Activated CD4-positive, alpha-beta T cell treated with anti-CD3 and anti-CD28 coated beads, Interleukin-2, amount 10 ng/mL, durations not matched to agents 7 days and 5 days (primary cell): ENCODE measurements around the gene CDK2. TPM values are rescaled to one million over a fixed set of nuclear protein-coding genes. Genes with fewer than 3 reads are reported as not detected.

Experiments used
- CTCF ChIA-PET: fragments of 350-600 bp; sonication (Branson Sonifier 250); formaldehyde crosslinking; loops from one replicate; lab custom pipeline; 2021; ENCODE audit warnings: antibody characterized with exemption; lab: Charles Lee
- POLR2A ChIA-PET: fragments of 350-600 bp; sonication (Branson Sonifier 250); formaldehyde crosslinking; loops from one replicate; lab custom pipeline; 2021; ENCODE audit warnings: antibody characterized with exemption; lab: Charles Lee
- DNase-seq: peaks from one replicate; pipeline ENCODE4 v3.0.0-alpha.2; 2020
- H3K27ac Mint-ChIP-seq: one replicate; pipeline ENCODE4 v1.8.0; 2021; ENCODE audit warnings: mild to moderate bottlenecking, moderate library complexity, mixed read lengths
- H3K27me3 Mint-ChIP-seq: one replicate; pipeline ENCODE4 v1.8.0; 2021; ENCODE audit warnings: mixed read lengths
- H3K36me3 Mint-ChIP-seq: one replicate; pipeline ENCODE4 v1.8.0; 2021; ENCODE audit warnings: low read depth, mixed read lengths
- H3K4me1 Mint-ChIP-seq: one replicate; pipeline ENCODE4 v1.8.0; 2021; ENCODE audit warnings: mixed read lengths
- H3K4me3 Mint-ChIP-seq: one replicate; pipeline ENCODE4 v1.8.0; 2021; ENCODE audit warnings: mild to moderate bottlenecking, moderate library complexity, mixed read lengths
- H3K9me3 Mint-ChIP-seq: one replicate; pipeline ENCODE4 v1.8.0; 2021; ENCODE audit warnings: mixed read lengths
- total RNA-seq, 2 experiments: library from RNA; stranded (reverse); gene quantifications; one replicate each; pipeline ENCODE4 v1.2.3, GENCODE V29; 2021

The CDK2 gene
- total RNA-seq, 2 experiments from 2014 or later = 96.6 to 106 TPM

DNA sequence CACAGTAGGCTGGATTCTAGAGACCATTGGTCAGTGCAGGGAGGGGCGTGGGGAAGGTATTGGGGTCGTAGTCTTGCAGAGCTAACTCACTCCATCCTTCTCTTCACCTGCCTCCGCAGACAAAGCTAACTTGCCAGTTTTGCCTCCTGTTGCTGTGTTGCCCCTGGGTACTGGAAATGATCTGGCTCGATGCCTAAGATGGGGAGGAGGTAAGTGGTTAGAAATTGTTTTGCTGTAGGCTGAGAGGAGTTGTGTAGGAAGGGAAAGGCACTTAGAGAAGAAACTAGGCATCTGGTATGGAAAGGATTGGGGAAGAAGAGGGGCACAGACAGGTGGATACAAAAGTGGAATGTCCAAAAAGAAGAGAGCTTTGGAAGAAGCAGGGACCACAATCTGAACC is 24.6 kb upstream of the CDK2 start:
- Mint-ChIP-seq H3K27ac (no peak overlapping the region), H3K27me3 (no peaks in the 10 kb centered on the region), H3K4me1 (peaks cover 67% of the 10 kb centered on the region), H3K4me3 (no peak overlapping the region), H3K36me3 (peaks cover 92% of the 10 kb centered on the region), H3K9me3 (no peaks in the 10 kb centered on the region)
- POLR2A ChIA-PET = no interaction called here
- DNase-seq = no peak
- CTCF ChIA-PET = interaction anchor here (0.8 to 7.0 kb wide), 3 partner anchors 9 to 55 kb away, joined by 3 to 45 read pairs (median 5); partner anchors contain the start of genes PYM1 and SUOX

DNA sequence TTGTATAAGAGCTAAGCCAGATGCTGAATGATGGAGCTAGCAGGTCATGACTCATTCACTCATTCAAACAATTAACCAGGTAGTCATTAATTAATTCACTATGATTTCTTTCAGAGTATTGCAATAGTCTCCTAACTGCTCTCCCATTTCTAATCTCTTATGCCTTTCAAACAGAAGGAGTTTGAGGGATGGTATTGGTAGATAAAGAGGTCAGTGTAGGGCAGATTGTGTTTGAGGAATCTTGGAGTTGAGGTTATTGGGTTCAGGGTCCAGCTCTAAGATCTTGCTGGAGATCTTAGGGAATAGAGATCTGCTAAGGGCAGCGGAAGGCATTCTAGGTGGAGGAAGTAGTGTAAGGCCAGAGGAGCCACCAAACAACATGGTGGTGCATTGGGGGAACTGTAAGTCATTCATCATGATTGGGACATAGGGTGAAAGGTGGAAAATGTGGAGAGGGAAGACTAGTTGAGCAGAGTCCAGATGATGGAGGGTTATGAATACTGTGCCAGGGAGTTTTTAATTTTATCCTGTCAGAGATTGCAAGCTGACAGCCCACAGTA is 24.0 kb upstream of the CDK2 start:
- Mint-ChIP-seq H3K9me3 (no peaks in the 10 kb centered on the region), H3K27ac (peak overlapping the region; percentile 7), H3K4me3 (no peak overlapping the region), H3K36me3 (peaks cover 91% of the 10 kb centered on the region), H3K27me3 (no peaks in the 10 kb centered on the region), H3K4me1 (peaks cover 63% of the 10 kb centered on the region)
- DNase-seq = no peak
- ChIA-PET CTCF (interaction anchor here (0.6 to 7.0 kb wide), 4 partner anchors 9 to 140 kb away, joined by 3 to 45 read pairs (median 4); partner anchors contain the start of genes PYM1 and SUOX), POLR2A (no interaction called here)

DNA sequence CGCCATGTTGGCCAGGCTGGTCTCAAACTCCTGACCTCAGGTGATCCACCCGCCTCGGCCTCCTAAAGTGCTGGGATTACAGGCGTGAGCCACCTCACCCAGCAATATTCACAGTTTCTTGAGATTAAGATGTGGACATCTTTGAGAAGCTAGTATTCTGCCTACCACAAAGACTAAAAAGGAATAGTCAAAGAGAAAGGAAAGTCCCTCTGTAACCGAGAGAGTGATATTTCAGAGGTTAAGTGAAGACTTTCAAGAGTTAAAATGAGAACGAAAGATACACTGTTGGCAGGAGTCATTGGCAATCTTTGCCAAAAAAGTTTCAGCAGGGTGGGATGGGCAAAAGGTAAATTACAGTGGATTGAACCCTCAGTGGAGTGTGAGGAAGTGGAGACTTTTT is 20.1 kb upstream of the CDK2 start:
- CTCF ChIA-PET = interaction anchor here (0.6 to 2.3 kb wide), 3 partner anchors 14 to 338 kb away, joined by 3 to 7 read pairs (median 4); no protein-coding TSS in a partner anchor
- POLR2A ChIA-PET = no interaction called here
- Mint-ChIP-seq H3K36me3 (peaks cover 71% of the 10 kb centered on the region), H3K9me3 (no peaks in the 10 kb centered on the region), H3K27ac (peak overlapping the region; percentile 15), H3K27me3 (no peaks in the 10 kb centered on the region), H3K4me3 (no peak overlapping the region), H3K4me1 (peaks cover 31% of the 10 kb centered on the region)
- no peak for DNase-seq

DNA sequence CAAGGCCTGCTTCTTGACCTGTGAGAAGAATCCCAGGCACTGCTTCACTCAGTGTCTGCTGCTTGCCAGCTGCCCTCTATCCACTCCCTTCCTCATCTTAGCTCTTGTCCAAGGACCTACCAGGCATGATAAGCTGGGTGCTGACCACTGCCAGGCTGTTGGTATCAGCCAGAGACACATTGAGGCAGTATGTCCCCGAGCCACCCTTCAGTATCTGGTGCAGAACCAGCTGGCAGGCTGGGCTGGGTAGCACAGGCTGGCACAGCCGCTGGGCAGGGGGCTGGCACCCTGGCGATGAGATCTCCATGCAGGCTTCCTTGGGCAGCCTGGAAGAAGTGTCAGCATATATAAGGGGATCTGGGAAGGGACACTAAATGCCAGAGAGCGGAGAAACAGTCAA is 11.3 kb upstream of the CDK2 start:
- POLR2A ChIA-PET = no interaction called here
- H3K4me1 Mint-ChIP-seq = peaks cover 7% of the 10 kb centered on the region
- no peak overlapping the region for H3K4me3 Mint-ChIP-seq
- CTCF ChIA-PET = interaction anchor here (1.0 to 2.3 kb wide), 5 partner anchors 12 to 135 kb away, joined by 3 to 6 read pairs (median 4); partner anchors contain the start of gene DNAJC14
- peaks cover 44% of the 10 kb centered on the region for H3K36me3 Mint-ChIP-seq
- H3K27ac Mint-ChIP-seq = peak overlapping the region; percentile 10
- no peaks in the 10 kb centered on the region for H3K9me3 Mint-ChIP-seq
- H3K27me3 Mint-ChIP-seq = no peaks in the 10 kb centered on the region
- no peak for DNase-seq

DNA sequence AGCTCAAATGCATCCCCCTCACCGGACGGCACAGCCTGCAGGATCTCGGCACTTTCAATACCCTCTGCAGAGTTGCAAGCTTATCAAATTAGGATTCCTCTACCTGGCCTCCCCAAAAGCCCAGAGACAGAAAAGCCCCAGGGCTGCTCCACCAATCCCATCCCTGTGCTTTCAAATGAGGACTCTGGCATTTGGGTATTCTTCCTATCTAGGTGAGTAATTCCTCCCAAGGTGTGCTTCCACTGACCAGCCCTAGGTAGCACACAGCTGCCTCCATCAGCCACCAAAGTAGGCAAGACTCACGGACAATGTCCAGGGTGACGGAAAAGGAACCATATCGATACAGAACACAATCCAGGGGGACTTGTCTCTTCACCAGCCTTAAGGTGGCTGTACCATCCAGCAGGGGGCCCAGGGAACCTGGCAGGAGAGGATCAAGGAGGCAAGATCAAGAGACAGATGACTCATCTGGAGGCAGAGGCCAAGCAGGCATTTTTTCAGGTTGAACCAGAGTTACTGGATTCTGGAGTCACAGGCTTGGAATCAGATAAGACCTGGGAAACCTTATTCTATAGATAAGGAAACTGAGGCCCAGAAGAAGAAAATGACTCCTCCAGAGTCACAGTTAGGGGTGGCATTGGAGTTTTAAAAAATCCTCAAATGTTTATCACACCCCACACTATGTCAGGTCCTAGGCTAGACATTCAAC is 10.7 kb upstream of the CDK2 start:
- Mint-ChIP-seq H3K36me3 (peaks cover 44% of the 10 kb centered on the region), H3K4me1 (peaks cover 7% of the 10 kb centered on the region), H3K27me3 (no peaks in the 10 kb centered on the region), H3K9me3 (no peaks in the 10 kb centered on the region), H3K27ac (peak overlapping the region; percentile 51), H3K4me3 (no peak overlapping the region)
- ChIA-PET POLR2A (no interaction called here), CTCF (interaction anchor here (0.7 to 2.3 kb wide), 7 partner anchors 12 to 135 kb away, joined by 3 to 6 read pairs (median 3); partner anchors contain the start of genes DNAJC14 and RAB5B)
- DNase-seq = peak; percentile 68

DNA sequence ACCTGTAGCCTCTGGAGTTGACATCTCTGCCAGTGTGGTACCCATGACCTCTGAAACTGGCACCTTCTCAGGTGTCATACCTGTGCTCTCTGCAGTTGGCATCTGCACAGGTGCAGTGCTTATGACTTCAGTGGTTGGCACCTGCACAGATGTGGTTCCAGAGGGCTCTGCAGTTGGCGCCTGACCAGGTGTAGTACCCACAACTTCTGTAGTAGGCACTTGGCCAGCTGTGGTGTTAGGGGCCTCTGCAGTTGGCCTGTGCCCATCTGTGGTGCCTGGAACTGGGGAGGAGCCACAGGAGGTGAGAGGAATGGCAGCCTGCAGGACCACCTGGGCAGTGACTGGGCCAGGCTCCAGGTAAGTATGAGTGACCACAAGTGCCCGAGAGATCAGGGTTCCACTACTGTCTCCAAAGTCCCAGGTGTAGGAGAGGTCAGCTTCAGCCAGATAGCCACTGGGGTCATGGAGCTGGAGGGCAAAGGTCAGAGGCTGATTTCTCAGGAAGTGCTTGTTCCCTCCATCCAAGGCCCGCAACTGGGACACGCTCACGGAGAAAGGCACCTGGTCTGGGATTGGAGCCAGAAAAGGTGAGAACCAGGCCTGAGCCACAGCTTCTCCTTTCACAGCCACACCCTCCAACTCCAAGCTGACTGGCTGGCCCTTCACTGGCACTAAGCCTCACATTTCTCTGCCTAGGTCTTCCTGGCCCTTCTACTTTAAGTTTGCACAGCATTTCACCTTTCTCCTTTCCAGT is 9.3 kb upstream of the CDK2 start:
- CTCF ChIA-PET = interaction anchor here (0.6 to 2.1 kb wide), 6 partner anchors 16 to 218 kb away, joined by 3 to 7 read pairs (median 4); partner anchors contain the start of gene RAB5B
- H3K27ac Mint-ChIP-seq = no peak overlapping the region
- H3K36me3 Mint-ChIP-seq = peaks cover 30% of the 10 kb centered on the region
- POLR2A ChIA-PET = no interaction called here
- no peak for DNase-seq
- H3K27me3 Mint-ChIP-seq = no peaks in the 10 kb centered on the region
- no peak overlapping the region for H3K4me3 Mint-ChIP-seq
- no peaks in the 10 kb centered on the region for H3K9me3 Mint-ChIP-seq
- peaks cover 7% of the 10 kb centered on the region for H3K4me1 Mint-ChIP-seq

DNA sequence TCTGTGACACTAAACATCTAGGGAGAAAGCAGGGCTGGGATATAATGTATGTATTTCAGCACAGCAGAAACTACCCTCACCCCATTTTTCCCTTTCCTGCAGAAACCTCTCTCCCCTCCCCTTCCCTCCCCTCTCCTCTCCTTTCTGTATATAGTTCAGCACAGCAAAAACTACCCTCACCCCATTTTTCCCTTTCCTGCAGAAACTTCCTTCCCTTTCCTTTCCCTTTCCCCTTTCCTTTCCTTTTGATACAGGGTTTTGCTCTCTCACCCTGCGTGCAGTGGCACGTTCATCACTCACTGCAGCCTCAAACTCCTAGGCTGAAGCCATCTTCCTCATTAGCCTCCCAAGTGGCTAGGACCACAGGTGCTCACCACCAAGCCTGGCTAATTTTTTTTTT is 2.9 kb upstream of the CDK2 start:
- H3K27me3 Mint-ChIP-seq = no peaks in the 10 kb centered on the region
- no peaks in the 10 kb centered on the region for H3K9me3 Mint-ChIP-seq
- ChIA-PET CTCF (no interaction called here), POLR2A (no interaction called here)
- no peak overlapping the region for H3K27ac Mint-ChIP-seq
- H3K4me1 Mint-ChIP-seq = peaks cover 27% of the 10 kb centered on the region
- no peak for DNase-seq
- H3K4me3 Mint-ChIP-seq = no peak overlapping the region
- H3K36me3 Mint-ChIP-seq = peaks cover 12% of the 10 kb centered on the region

DNA sequence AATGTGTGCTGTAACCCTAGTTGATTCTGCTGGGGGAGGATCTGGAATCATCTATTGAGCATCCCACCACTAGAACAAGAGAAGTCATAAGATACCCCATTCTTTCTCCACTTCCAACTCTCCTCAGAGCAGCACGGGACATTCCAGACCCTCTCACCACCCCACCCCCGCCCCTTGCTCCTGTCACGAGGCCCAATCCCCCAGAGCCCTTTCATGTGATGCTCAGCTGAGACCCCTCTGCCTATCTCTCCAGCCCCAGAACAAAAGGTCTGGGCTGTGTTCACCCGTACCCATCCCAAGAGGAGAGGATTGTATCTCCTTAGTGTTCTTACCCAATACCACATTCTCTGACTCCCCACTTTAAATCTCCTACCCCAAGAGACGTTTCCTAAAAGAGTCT is 1.4 kb upstream of the CDK2 start:
- H3K4me3 Mint-ChIP-seq = peak overlapping the region; percentile 5
- CTCF ChIA-PET = interaction anchor here (0.7 kb wide), 1 partner anchor 213 kb away, joined by 3 read pairs; no protein-coding TSS in a partner anchor
- H3K9me3 Mint-ChIP-seq = no peaks in the 10 kb centered on the region
- peaks cover 17% of the 10 kb centered on the region for H3K36me3 Mint-ChIP-seq
- H3K27me3 Mint-ChIP-seq = no peaks in the 10 kb centered on the region
- POLR2A ChIA-PET = no interaction called here
- no peak overlapping the region for H3K27ac Mint-ChIP-seq
- H3K4me1 Mint-ChIP-seq = peaks cover 32% of the 10 kb centered on the region
- no peak for DNase-seq

DNA sequence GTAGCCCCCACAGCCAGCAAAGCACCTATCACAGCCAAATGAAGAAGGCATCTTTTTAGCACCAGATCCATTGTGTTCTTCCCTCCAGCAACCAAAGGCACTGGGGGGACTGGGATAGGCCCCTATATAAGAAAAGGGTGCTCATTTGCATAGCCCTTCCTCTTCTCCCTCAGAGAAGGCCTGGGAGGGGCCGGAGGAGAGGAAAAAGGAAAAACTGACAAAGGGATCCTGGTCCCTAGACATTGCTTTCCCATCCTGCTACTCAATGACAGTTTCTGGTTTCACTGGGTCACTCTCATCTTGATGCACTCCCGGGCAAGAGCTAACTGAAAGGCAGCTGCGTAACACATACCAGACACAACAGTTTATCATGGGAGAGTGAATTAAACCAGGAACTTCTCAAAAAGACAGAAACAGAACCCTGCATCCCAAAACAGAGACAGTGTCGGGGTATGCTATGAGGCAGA is 656 bp upstream of the CDK2 start, which contains the start of gene PMEL:
TSS of gene PMEL (minus strand) at position 102 of the 467 bp plus-strand sequence. CDS start at position 71, 31 bp downstream.
- DNase-seq = no peak
- ChIA-PET CTCF (no interaction called here), POLR2A (no interaction called here)
- Mint-ChIP-seq H3K27me3 (no peaks in the 10 kb centered on the region), H3K4me3 (peak within 1 kb of the TSS; percentile 97), H3K27ac (peak within 1 kb of the TSS; percentile 89), H3K9me3 (no peaks in the 10 kb centered on the region), H3K4me1 (peaks cover 36% of the 10 kb centered on the region), H3K36me3 (peaks cover 21% of the 10 kb centered on the region)

DNA sequence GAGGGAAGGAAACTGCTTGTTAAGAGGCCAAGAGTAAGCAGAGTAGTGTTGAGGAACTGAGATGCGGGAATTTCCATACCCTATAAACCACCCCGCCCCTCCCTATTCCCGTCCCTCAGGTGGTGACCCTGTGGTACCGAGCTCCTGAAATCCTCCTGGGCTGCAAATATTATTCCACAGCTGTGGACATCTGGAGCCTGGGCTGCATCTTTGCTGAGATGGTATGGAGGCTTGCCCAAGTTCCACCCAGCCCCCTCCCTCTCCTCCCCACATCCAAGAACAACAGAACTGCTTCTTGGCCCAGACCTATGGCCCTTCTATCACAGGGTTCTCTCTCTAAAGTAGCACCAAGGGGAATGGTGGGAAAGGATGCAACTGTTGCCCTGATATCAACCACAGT is 2.7 kb downstream of the CDK2 start:
- H3K9me3 Mint-ChIP-seq = no peaks in the 10 kb centered on the region
- H3K4me1 Mint-ChIP-seq = peaks cover 45% of the 10 kb centered on the region
- POLR2A ChIA-PET = no interaction called here
- CTCF ChIA-PET = interaction anchor here (1.0 to 1.7 kb wide), 5 partner anchors 10 to 231 kb away, joined by 3 to 6 read pairs (median 4); no protein-coding TSS in a partner anchor
- no peak overlapping the region for H3K27ac Mint-ChIP-seq
- peaks cover 27% of the 10 kb centered on the region for H3K36me3 Mint-ChIP-seq
- H3K4me3 Mint-ChIP-seq = no peak overlapping the region
- H3K27me3 Mint-ChIP-seq = no peaks in the 10 kb centered on the region
- no peak for DNase-seq

DNA sequence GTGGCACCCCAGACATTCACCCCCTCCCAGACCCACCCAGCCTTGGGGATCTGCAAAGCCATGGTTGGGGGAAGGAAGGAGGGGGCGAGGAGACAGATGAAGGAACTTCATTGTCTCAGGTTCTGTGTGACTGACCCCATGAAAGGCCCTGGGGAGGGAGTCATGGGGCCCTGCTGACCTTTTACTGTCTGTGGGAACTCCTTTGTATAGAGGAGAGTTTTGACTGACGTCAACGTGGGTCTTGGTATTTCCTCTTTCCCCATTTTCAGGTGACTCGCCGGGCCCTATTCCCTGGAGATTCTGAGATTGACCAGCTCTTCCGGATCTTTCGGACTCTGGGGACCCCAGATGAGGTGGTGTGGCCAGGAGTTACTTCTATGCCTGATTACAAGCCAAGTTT is 4.1 kb downstream of the CDK2 start:
- Mint-ChIP-seq H3K4me1 (peaks cover 45% of the 10 kb centered on the region), H3K9me3 (no peaks in the 10 kb centered on the region), H3K27ac (no peak overlapping the region), H3K36me3 (peaks cover 27% of the 10 kb centered on the region), H3K27me3 (no peaks in the 10 kb centered on the region), H3K4me3 (no peak overlapping the region)
- DNase-seq = no peak
- POLR2A ChIA-PET = no interaction called here
- CTCF ChIA-PET = no interaction called here

DNA sequence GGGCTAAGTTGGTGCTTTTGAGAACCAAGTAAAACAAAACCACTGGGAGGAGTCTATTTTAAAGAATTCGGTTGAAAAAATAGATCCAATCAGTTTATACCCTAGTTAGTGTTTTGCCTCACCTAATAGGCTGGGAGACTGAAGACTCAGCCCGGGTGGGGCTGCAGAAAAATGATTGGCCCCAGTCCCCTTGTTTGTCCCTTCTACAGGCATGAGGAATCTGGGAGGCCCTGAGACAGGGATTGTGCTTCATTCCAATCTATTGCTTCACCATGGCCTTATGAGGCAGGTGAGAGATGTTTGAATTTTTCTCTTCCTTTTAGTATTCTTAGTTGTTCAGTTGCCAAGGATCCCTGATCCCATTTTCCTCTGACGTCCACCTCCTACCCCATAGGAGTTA is 5.4 kb downstream of the CDK2 start:
- Mint-ChIP-seq H3K27ac (no peak overlapping the region), H3K27me3 (no peaks in the 10 kb centered on the region), H3K9me3 (no peaks in the 10 kb centered on the region), H3K36me3 (peaks cover 26% of the 10 kb centered on the region), H3K4me1 (peaks cover 45% of the 10 kb centered on the region), H3K4me3 (no peak overlapping the region)
- ChIA-PET CTCF (interaction anchor here (1.0 kb wide), 1 partner anchor 45 kb away, joined by 3 read pairs; the partner anchor contains the start of gene PYM1), POLR2A (interaction anchor here (0.5 kb wide), 1 partner anchor 101 kb away, joined by 3 read pairs; no protein-coding TSS in a partner anchor)
- DNase-seq = no peak
